ENCODE results near the gene GRID1. TPM values are rescaled to one million over a fixed set of nuclear protein-coding genes. Genes with fewer than 3 reads are reported as not detected.

The GRID1 gene
- total RNA-seq, 1 donor from 2014 or later, result 0.75 TPM

DNA sequence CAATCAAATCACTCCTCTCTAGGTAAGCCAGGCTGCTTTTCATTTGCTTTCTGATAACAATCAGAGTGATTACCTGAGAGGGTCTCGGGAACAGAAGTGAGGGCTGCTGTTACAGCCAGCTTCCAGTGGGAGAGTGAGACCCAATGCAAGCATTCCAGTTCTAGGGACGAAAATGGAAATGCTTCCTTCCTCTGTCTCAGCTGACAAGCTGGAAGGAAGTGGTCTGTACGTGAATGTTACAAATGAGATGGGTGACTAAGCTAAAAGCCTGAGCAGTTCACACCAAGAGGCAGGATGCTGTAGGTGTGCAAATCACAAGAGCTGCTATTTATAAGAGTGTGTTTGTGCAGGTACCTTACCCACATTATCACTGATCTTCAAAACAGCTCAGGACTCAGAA is 772.4 kb downstream of the GRID1 start:
- Histone ChIP-seq H3K9ac (ENCODE audit: low read length) (no peak overlapping the region), H3K9me3 (ENCODE audit: insufficient read depth, low read depth, low read length) (no peaks in the 10 kb centered on the region), H2AFZ (ENCODE audit: low read depth, low read length) (no peak overlapping the region), H3K4me3 (ENCODE audit: insufficient read depth, low read depth, low read length) (no peak overlapping the region), H4K20me1 (ENCODE audit: insufficient read depth, low read length) (no peaks in the 10 kb centered on the region), H3K4me1 (ENCODE audit: insufficient read depth, low read length) (no peaks in the 10 kb centered on the region), H3K27ac (ENCODE audit: low read depth, low read length) (no peak overlapping the region), H3K27me3 (ENCODE audit: insufficient read depth, low read length) (no peaks in the 10 kb centered on the region), H3K4me2 (ENCODE audit: low read length) (no peak overlapping the region), H3K36me3 (ENCODE audit: insufficient read depth, low read length) (no peaks in the 10 kb centered on the region), H3K79me2 (ENCODE audit: insufficient read depth, low read length) (no peaks in the 10 kb centered on the region)
- peaks cover 2% of the 10 kb centered on the region for H3K9me3 Mint-ChIP-seq (ENCODE audit: unreplicated experiment)
- no peaks in the 10 kb centered on the region for H3K4me1 Mint-ChIP-seq (ENCODE audit: low read depth, unreplicated experiment)
- TF ChIP-seq EZH2 (IDR thresholded peaks at IDR 0.05; ENCODE audit: insufficient read depth, low read length), result no peak
- TF ChIP-seq, protein P1, sequence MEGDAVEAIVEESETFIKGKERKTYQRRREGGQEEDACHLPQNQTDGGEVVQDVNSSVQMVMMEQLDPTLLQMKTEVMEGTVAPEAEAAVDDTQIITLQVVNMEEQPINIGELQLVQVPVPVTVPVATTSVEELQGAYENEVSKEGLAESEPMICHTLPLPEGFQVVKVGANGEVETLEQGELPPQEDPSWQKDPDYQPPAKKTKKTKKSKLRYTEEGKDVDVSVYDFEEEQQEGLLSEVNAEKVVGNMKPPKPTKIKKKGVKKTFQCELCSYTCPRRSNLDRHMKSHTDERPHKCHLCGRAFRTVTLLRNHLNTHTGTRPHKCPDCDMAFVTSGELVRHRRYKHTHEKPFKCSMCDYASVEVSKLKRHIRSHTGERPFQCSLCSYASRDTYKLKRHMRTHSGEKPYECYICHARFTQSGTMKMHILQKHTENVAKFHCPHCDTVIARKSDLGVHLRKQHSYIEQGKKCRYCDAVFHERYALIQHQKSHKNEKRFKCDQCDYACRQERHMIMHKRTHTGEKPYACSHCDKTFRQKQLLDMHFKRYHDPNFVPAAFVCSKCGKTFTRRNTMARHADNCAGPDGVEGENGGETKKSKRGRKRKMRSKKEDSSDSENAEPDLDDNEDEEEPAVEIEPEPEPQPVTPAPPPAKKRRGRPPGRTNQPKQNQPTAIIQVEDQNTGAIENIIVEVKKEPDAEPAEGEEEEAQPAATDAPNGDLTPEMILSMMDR (IDR thresholded peaks at IDR 0.05; ENCODE audit: insufficient read depth, low read depth, low read length), result no peak
- peaks cover 5% of the 10 kb centered on the region for H3K27me3 Mint-ChIP-seq (ENCODE audit: low read depth, unreplicated experiment)
- no peak for DNase-seq (ENCODE audit: low read depth)
- no peak overlapping the region for H3K27ac Mint-ChIP-seq (ENCODE audit: unreplicated experiment)
- FAIRE-seq, result no peak
- H3K36me3 Mint-ChIP-seq (ENCODE audit: low read depth, unreplicated experiment), result no peaks in the 10 kb centered on the region
- H3K4me3 Mint-ChIP-seq (ENCODE audit: unreplicated experiment), result no peak overlapping the region

DNA sequence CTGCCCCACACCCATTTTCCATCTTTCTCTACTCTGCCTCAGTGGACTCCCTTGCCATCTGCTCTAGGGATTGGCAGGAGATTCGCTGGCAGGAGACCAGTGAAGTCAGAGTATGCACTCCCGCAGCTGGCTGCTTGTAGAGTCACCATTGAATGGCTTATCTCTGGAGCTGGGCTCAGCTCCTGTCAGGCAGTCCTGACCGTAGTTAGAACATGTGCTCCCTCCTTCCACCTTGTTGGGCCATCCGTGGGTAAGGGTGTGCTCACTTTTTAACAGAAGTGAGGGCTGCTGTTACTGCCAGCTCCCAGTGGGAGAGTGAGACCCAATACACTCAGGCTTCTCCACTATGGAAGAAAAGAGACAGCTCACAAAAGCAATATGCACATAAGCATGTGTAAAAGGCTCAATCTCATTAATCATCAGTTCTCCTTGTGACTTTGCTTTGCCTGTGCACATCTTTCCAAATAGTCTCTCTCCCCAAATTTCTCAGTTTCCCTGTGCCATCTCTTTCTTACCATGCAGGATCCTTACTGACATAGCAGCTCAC is 773.3 kb downstream of the GRID1 start:
- H3K36me3 ChIP-seq (ENCODE audit: insufficient read depth, low read length), result no peaks in the 10 kb centered on the region
- no peaks in the 10 kb centered on the region for H4K20me1 ChIP-seq (ENCODE audit: insufficient read depth, low read length)
- peaks cover 5% of the 10 kb centered on the region for H3K27me3 Mint-ChIP-seq (ENCODE audit: low read depth, unreplicated experiment)
- H3K27me3 ChIP-seq (ENCODE audit: insufficient read depth, low read length), result no peaks in the 10 kb centered on the region
- no peak overlapping the region for H2AFZ ChIP-seq (ENCODE audit: low read depth, low read length)
- no peaks in the 10 kb centered on the region for H3K9me3 ChIP-seq (ENCODE audit: insufficient read depth, low read depth, low read length)
- H3K4me2 ChIP-seq (ENCODE audit: low read length), result no peak overlapping the region
- H3K4me1 Mint-ChIP-seq (ENCODE audit: low read depth, unreplicated experiment), result no peaks in the 10 kb centered on the region
- FAIRE-seq, result no peak
- H3K27ac ChIP-seq (ENCODE audit: low read depth, low read length), result no peak overlapping the region
- H3K27ac Mint-ChIP-seq (ENCODE audit: unreplicated experiment), result no peak overlapping the region
- TF ChIP-seq, protein P1 (IDR thresholded peaks at IDR 0.05; ENCODE audit: insufficient read depth, low read depth, low read length), result no peak
- TF ChIP-seq EZH2 (IDR thresholded peaks at IDR 0.05; ENCODE audit: insufficient read depth, low read length), result no peak
- no peaks in the 10 kb centered on the region for H3K4me1 ChIP-seq (ENCODE audit: insufficient read depth, low read length)
- no peaks in the 10 kb centered on the region for H3K79me2 ChIP-seq (ENCODE audit: insufficient read depth, low read length)
- H3K9me3 Mint-ChIP-seq (ENCODE audit: unreplicated experiment), result peaks cover 2% of the 10 kb centered on the region
- no peak overlapping the region for H3K4me3 Mint-ChIP-seq (ENCODE audit: unreplicated experiment)
- H3K4me3 ChIP-seq (ENCODE audit: insufficient read depth, low read depth, low read length), result no peak overlapping the region
- H3K36me3 Mint-ChIP-seq (ENCODE audit: low read depth, unreplicated experiment), result no peaks in the 10 kb centered on the region
- no peak for DNase-seq (ENCODE audit: low read depth)
- H3K9ac ChIP-seq (ENCODE audit: low read length), result no peak overlapping the region

DNA sequence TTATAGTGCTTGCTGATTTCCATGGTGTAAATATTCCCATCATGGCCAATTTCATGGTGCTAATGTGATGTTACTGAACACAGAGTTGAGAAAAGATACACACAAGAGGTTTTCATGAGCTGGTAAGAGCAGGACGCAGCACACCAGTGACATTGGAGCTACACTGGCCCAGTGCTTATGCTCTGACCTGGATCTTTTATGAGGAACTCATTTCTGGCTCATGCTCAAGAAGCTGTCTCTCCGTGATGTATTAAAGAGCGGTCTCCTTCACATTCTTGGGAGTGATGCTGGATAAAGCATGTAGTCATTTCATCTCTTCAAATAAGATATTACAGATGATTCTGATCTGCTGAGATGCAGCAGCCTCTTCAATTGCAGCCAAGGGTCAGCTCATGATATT is 785.2 kb downstream of the GRID1 start:
- H3K79me2 ChIP-seq (ENCODE audit: insufficient read depth, low read length), result no peaks in the 10 kb centered on the region
- TF ChIP-seq EZH2 (IDR thresholded peaks at IDR 0.05; ENCODE audit: insufficient read depth, low read length), result no peak
- TF ChIP-seq, protein P1 (IDR thresholded peaks at IDR 0.05; ENCODE audit: insufficient read depth, low read depth, low read length), result no peak
- Mint-ChIP-seq H3K27me3 (ENCODE audit: low read depth, unreplicated experiment) (no peaks in the 10 kb centered on the region), H3K4me1 (ENCODE audit: low read depth, unreplicated experiment) (no peaks in the 10 kb centered on the region), H3K27ac (ENCODE audit: unreplicated experiment) (no peak overlapping the region), H3K9me3 (ENCODE audit: unreplicated experiment) (peaks cover 4% of the 10 kb centered on the region), H3K36me3 (ENCODE audit: low read depth, unreplicated experiment) (no peaks in the 10 kb centered on the region), H3K4me3 (ENCODE audit: unreplicated experiment) (no peak overlapping the region)
- H3K27me3 ChIP-seq (ENCODE audit: insufficient read depth, low read length), result no peaks in the 10 kb centered on the region
- peaks cover 3% of the 10 kb centered on the region for H3K9me3 ChIP-seq (ENCODE audit: insufficient read depth, low read depth, low read length)
- H4K20me1 ChIP-seq (ENCODE audit: insufficient read depth, low read length), result no peaks in the 10 kb centered on the region
- no peak overlapping the region for H3K9ac ChIP-seq (ENCODE audit: low read length)
- H2AFZ ChIP-seq (ENCODE audit: low read depth, low read length), result no peak overlapping the region
- FAIRE-seq, result no peak
- no peaks in the 10 kb centered on the region for H3K4me1 ChIP-seq (ENCODE audit: insufficient read depth, low read length)
- H3K27ac ChIP-seq (ENCODE audit: low read depth, low read length), result no peak overlapping the region
- DNase-seq (ENCODE audit: low read depth), result no peak
- no peaks in the 10 kb centered on the region for H3K36me3 ChIP-seq (ENCODE audit: insufficient read depth, low read length)
- H3K4me3 ChIP-seq (ENCODE audit: insufficient read depth, low read depth, low read length), result no peak overlapping the region
- H3K4me2 ChIP-seq (ENCODE audit: low read length), result no peak overlapping the region
